OCI-LY3 (cell line): ENCODE results near the gene HSPG2.

ENCODE experiments used
- H2AFZ ChIP-seq: fragments of 200-600, 300-600 bp; shearing (Covaris generic); 2 replicates; pipeline ENCODE4 v1.6.0; 2014; ENCODE audit warnings: antibody characterized with exemption, low read depth, low read length
- H3K27ac ChIP-seq: fragments of 200-600, 300-600 bp; sonication (generic); 2 replicates; pipeline ENCODE4 v1.5.1; 2014; ENCODE audit warnings: mild to moderate bottlenecking, low read length, moderate library complexity, mixed read lengths
- H3K27me3 ChIP-seq: fragments of 200-600, 300-600 bp; sonication (generic); 2 replicates; pipeline ENCODE4 v1.6.1; 2014; ENCODE audit warnings: low read depth, low read length, mixed read lengths
- H3K36me3 ChIP-seq: fragments of 200-600, 300-600 bp; sonication (generic); replicated peaks from 2 replicates; pipeline ENCODE3; 2014; ENCODE audit warnings: low read depth, low read length, mixed read lengths
- H3K4me1 ChIP-seq: fragments of 300-600, 200-600 bp; sonication (generic); 2 replicates; pipeline ENCODE4 v1.6.1; 2014; ENCODE audit warnings: low read length, mixed read lengths
- H3K4me2 ChIP-seq: fragments of 200-600, 300-600 bp; sonication (generic); 2 replicates; pipeline ENCODE4 v1.6.1; 2014; ENCODE audit warnings: low read length, mixed read lengths
- H3K4me3 ChIP-seq: fragments of 300-600, 200-600 bp; sonication (generic); 2 replicates; pipeline ENCODE4 v1.5.1; 2014; ENCODE audit warnings: antibody characterized with exemption, mild to moderate bottlenecking, low read length, moderate library complexity
- H3K79me2 ChIP-seq: fragments of 300-600, 200-600 bp; shearing (Covaris generic); 2 replicates; pipeline ENCODE4 v1.6.1; 2014; ENCODE audit warnings: mild to moderate bottlenecking, low read length, mixed read lengths
- H3K9ac ChIP-seq: fragments of 300-600, 200-600 bp; shearing (Covaris generic); 2 replicates; pipeline ENCODE4 v1.6.0; 2014; ENCODE audit warnings: mild to moderate bottlenecking, low read length, moderate library complexity
- H3K9me3 ChIP-seq: fragments of 200-600, 300-600 bp; shearing (Covaris generic); 2 replicates; pipeline ENCODE4 v1.6.1; 2014; ENCODE audit warnings: low read length, mixed read lengths; ENCODE audit not compliant: insufficient read depth
- H4K20me1 ChIP-seq: fragments of 200-600, 300-600 bp; sonication (generic); 2 replicates; pipeline ENCODE4 v1.6.1; 2016; ENCODE audit warnings: low read length, mixed read lengths; ENCODE audit not compliant: insufficient read depth
- CTCF ChIP-seq: fragments of 200-600, 300-600 bp; sonication (generic); IDR thresholded peaks from 2 replicates; pipeline ENCODE4 v1.5.1; 2014; ENCODE audit warnings: antibody characterized with exemption, low read length, low read depth
- EZH2phosphoT487 ChIP-seq: fragments of 200-600 bp; shearing (Covaris generic); IDR thresholded peaks from 2 replicates; pipeline ENCODE4 v1.6.1; 2018; ENCODE audit warnings: antibody characterized with exemption, mixed run types, low read depth

The HSPG2 gene

DNA sequence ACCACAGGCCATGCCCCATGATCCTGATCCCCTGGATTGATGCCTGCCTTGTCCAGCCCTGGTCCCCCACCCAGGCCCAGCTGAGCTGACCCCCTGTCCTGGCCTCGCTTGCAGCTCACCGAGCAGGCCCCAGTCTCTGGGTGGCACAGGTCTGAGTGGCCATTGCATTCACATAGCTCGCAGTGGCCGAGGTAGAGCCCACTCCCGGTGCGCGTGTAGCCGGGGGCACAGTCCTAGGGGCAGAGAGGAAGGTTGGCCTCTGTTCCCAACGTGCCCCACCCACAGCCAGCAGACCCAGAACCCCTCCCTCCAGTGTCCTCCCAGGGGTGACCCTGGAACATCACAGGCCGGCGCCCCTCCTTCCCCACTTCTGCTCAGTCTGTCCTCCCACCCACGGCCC lies 73.1 kb downstream of the HSPG2 start:
- Histone ChIP-seq H3K4me3 (no peak overlapping the region), H3K27me3 (no peaks in the 10 kb centered on the region), H3K4me2 (no peak overlapping the region), H3K4me1 (peaks cover 37% of the 10 kb centered on the region), H4K20me1 (no peaks in the 10 kb centered on the region), H3K27ac (no peak overlapping the region), H2AFZ (no peak overlapping the region), H3K36me3 (no peaks in the 10 kb centered on the region), H3K9me3 (no peaks in the 10 kb centered on the region), H3K9ac (no peak overlapping the region), H3K79me2 (no peaks in the 10 kb centered on the region)
- TF ChIP-seq CTCF (no peak), EZH2phosphoT487 (no peak)

- H3K36me3 ChIP-seq: no peaks in the 10 kb centered on the region
- H3K4me2 ChIP-seq: no peak overlapping the region
- H3K27ac ChIP-seq: no peak overlapping the region
- TF ChIP-seq EZH2phosphoT487 (no peak), CTCF (no peak)
- H3K9ac ChIP-seq: no peak overlapping the region
- H3K9me3 ChIP-seq: no peaks in the 10 kb centered on the region
- H3K4me3 ChIP-seq: no peak overlapping the region
- no peaks in the 10 kb centered on the region for H3K79me2 ChIP-seq
- no peaks in the 10 kb centered on the region for H4K20me1 ChIP-seq
- no peaks in the 10 kb centered on the region for H3K27me3 ChIP-seq
- H3K4me1 ChIP-seq: peaks cover 20% of the 10 kb centered on the region
- H2AFZ ChIP-seq: no peak overlapping the region
Measured at GRCh38 chr1:21861602-21862429, 75.3 kb downstream of the HSPG2 start.

DNA sequence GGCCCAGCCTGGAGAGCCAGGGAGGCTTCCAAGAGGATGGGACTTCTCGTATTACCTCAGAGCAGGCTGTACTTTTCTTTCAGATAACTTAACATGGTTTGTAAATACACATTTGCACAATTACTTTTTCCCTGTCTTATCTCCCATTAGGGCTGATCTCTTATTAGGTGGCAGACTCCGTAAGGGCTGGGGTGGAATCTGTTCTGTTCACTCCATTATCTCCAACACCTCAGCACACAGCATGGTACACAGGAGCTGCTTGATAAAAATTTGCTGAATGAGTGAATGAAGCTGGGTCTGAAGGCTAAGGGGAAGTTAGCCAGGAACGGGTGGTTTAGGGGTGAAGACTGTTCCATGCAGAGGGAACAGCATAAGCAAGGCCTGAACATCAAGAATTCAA lies 76.1 kb downstream of the HSPG2 start:
- Histone ChIP-seq H3K4me3 (no peak overlapping the region), H2AFZ (no peak overlapping the region), H4K20me1 (no peaks in the 10 kb centered on the region), H3K4me2 (no peak overlapping the region), H3K9ac (no peak overlapping the region), H3K27me3 (no peaks in the 10 kb centered on the region), H3K36me3 (no peaks in the 10 kb centered on the region), H3K79me2 (no peaks in the 10 kb centered on the region), H3K27ac (no peak overlapping the region), H3K4me1 (peaks cover 12% of the 10 kb centered on the region), H3K9me3 (no peaks in the 10 kb centered on the region)
- TF ChIP-seq CTCF: no peak

DNA sequence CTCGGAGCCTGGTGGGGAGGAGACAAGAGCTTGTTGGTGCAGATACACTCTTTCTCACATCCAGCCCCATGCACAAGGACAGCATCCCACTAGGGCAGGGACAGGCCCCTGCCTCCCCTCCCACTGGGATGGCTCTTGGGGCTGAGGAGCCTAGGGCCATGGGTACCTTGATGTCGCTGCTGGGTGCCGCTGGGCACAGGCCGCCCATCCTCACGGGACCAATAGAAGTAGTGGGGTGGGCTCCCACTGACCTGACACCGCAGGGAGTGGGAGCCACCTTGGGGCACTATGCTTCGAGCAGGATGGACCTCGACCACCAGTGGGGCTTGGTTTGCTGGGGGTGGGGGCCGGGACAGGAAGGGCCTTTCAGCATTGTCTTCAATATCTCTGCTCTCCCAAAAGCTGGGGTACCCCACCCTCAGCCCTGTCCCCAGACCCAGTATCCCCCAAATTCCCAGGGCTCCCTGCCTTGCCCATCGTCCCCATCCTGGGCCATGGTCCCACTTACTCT lies 77.4 kb downstream of the HSPG2 start:
- Histone ChIP-seq H3K4me2 (no peak overlapping the region), H3K4me3 (no peak overlapping the region), H3K9me3 (no peaks in the 10 kb centered on the region), H2AFZ (no peak overlapping the region), H3K27me3 (no peaks in the 10 kb centered on the region), H3K79me2 (no peaks in the 10 kb centered on the region), H3K36me3 (no peaks in the 10 kb centered on the region), H3K9ac (no peak overlapping the region), H3K27ac (no peak overlapping the region), H4K20me1 (no peaks in the 10 kb centered on the region), H3K4me1 (no peaks in the 10 kb centered on the region)
- no peak for TF ChIP-seq EZH2phosphoT487
- TF ChIP-seq CTCF: no peak
